Psoas muscle (tissue), 8 donors: ENCODE measurements around the gene ZNF280D. TPM values are rescaled to one million over a fixed set of nuclear protein-coding genes. Genes with fewer than 3 reads are reported as not detected.

Experiments used
- ATAC-seq, 4 donors: fragments of 200-7000 bp; cut with Tn5 transposase; one replicate each; pipeline ENCODE4 v1.9.1; 2020; ENCODE audit warnings: moderate library complexity in 3 of 4, mild to moderate bottlenecking in 2 of 4
- DNase-seq, 2 donors: peaks; one replicate each; pipeline ENCODE4 v3.0.0-alpha.2; 2020
- H3K27ac ChIP-seq: fragments of 200-600 bp; one replicate; pipeline ENCODE4 v1.8.0; 2022
- H3K27me3 ChIP-seq, 3 donors: fragments of 200-600 bp in 1 of 3; one replicate each; pipeline versions ENCODE4 v1.6.1 to v1.8.0; 2013 to 2022; ENCODE audit warnings: low read length in 2 of 3, mild to moderate bottlenecking in 2 of 3, moderate library complexity in 1 of 3; ENCODE audit not compliant: insufficient read depth in 3 of 3
- H3K36me3 ChIP-seq, 2 donors: fragments of 200-600 bp in 1 of 2; one replicate each; pipeline versions ENCODE4 v1.6.1 to v1.8.0; 2013 to 2022; ENCODE audit warnings: low read depth in 1 of 2, mild to moderate bottlenecking in 1 of 2, moderate library complexity in 1 of 2; ENCODE audit not compliant: insufficient read depth in 1 of 2
- H3K4me1 ChIP-seq: fragments of 200-600 bp; one replicate; pipeline ENCODE4 v1.8.0; 2022
- H3K4me3 ChIP-seq: fragments of 200-600 bp; one replicate; pipeline ENCODE4 v1.8.0; 2022; ENCODE audit warnings: mild to moderate bottlenecking
- H3K9me3 ChIP-seq: fragments of 200-600 bp; one replicate; pipeline ENCODE4 v1.8.0; 2022
- WGBS, 3 donors: extraction: QIAGEN DNeasy Blood & Tissue Kit; methylation state at CpG; one replicate each; pipeline versions ENCODE4 v1.1.6 to v1.1.7; 2013; 5-methylcytosine and 5-hydroxymethylcytosine counted together
- intact Hi-C, 2 donors: fragments of 100-400 bp; cut with DNase I; formaldehyde crosslinking; loops; one replicate each; pipeline versions ENCODE4 v1.11.0 to v1.14.2; 2022
- polyA plus RNA-seq, 3 donors: library from polyadenylated mRNA; stranded (reverse); fragments of 200-250 nt; gene quantifications; one replicate each; pipeline ENCODE4 v1.2.3, GENCODE V29; 2013
- total RNA-seq, 4 donors: library from RNA; stranded (reverse); fragmentation: NEBNext Ultra II Directional in 2 of 4; extraction: Animal tissue kit (Norgen Biotek cat#: 25700) in 2 of 4; gene quantifications; one replicate each; pipeline versions ENCODE4 v1.2.1 to v1.2.4, GENCODE V29; 2021 to 2023
- TF ChIP-seq, protein P1 (sequence below): fragments of 200-600 bp; IDR thresholded peaks from one replicate; pipeline ENCODE4 v1.8.0; 2022; ENCODE audit warnings: antibody characterized with exemption
- donor health status: healthy with polysubstance abuse.
- donor health status: DM: no; HTN: no; CAD: no; lungs with moderate emphysema.
- donor health status: Bipolar disorder and iron deficiency.
- donor health status: healthy.
- donor health status: DM: yes; HTN: yes; CAD: no.
- donor health status: DM: no; HTN: no; CAD: no.
- donor health status: DM: no; HTN: no; CAD: no.
- donor health status: DM: yes; HTN: yes; CAD: no.

ZNF280D gene
- total and polyA plus RNA-seq, 7 donors, result 5.3 to 25.3 (median 20.8) TPM

DNA sequence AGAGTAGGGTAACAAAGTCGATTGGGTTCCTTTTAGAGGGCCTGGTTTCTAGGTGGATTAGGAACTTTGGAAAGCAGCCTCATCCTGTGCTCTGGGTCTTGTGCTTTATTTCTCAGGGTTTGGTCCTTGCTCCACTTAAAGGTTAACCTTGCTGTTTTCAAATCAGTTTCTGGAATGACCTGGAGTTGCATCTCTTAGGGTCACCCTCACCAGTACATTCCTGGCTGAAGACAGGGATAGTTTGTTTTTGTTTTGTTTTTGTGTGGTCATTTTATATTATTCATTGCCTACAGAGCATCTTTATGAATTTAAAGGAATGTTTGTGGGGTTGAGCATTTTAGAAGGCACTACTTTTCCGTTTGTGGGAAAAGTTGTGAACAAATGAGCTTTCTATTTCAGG, 45.5 kb upstream of the ZNF280D start:
- Histone ChIP-seq H3K36me3 (no peaks in the 10 kb centered on the region), H3K4me3 (no peak overlapping the region), H3K27me3 (no peaks in the 10 kb centered on the region), H3K4me1 (peaks cover 11% of the 10 kb centered on the region), H3K9me3 (no peaks in the 10 kb centered on the region), H3K27ac (no peak overlapping the region)
- DNase-seq (no peak), ATAC-seq (no peak)
- intact Hi-C loops, result no loop called here
- TF ChIP-seq, protein P1, sequence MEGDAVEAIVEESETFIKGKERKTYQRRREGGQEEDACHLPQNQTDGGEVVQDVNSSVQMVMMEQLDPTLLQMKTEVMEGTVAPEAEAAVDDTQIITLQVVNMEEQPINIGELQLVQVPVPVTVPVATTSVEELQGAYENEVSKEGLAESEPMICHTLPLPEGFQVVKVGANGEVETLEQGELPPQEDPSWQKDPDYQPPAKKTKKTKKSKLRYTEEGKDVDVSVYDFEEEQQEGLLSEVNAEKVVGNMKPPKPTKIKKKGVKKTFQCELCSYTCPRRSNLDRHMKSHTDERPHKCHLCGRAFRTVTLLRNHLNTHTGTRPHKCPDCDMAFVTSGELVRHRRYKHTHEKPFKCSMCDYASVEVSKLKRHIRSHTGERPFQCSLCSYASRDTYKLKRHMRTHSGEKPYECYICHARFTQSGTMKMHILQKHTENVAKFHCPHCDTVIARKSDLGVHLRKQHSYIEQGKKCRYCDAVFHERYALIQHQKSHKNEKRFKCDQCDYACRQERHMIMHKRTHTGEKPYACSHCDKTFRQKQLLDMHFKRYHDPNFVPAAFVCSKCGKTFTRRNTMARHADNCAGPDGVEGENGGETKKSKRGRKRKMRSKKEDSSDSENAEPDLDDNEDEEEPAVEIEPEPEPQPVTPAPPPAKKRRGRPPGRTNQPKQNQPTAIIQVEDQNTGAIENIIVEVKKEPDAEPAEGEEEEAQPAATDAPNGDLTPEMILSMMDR, result no peak
- WGBS, 3 donors, result 81 to 88% (median 81%) methylated on average over 2 of the region's 2 CpGs

DNA sequence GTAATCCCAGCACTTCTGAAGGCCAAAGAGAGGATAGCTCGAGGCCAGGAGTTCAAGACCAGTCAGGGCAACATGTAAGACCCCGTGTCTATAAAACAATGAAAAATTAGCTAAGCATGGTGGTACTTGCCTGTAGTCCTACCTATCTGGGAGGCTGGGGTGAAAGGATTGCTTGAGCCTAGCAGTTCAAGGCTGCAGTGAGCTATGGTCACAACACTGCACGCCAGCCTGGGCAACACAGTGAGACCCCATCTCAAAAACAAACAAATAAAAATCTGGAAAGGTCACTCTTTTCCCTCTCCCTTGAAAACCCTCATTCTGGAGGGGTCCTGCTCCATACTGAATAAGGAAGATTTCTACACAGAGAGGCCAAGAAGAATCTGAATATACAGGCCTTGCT, 43.5 kb upstream of the ZNF280D start:
- Histone ChIP-seq H3K36me3 (no peaks in the 10 kb centered on the region), H3K4me1 (peaks cover 22% of the 10 kb centered on the region), H3K27ac (no peak overlapping the region), H3K9me3 (no peaks in the 10 kb centered on the region), H3K4me3 (no peak overlapping the region), H3K27me3 (no peaks in the 10 kb centered on the region)
- ATAC-seq (no peak), DNase-seq (no peak)
- intact Hi-C loops, result no loop called here
- 91 to 94% (median 93%) methylated on average over 3 of the region's 3 CpGs for WGBS, 3 donors
- TF ChIP-seq, protein P1, result no peak

DNA sequence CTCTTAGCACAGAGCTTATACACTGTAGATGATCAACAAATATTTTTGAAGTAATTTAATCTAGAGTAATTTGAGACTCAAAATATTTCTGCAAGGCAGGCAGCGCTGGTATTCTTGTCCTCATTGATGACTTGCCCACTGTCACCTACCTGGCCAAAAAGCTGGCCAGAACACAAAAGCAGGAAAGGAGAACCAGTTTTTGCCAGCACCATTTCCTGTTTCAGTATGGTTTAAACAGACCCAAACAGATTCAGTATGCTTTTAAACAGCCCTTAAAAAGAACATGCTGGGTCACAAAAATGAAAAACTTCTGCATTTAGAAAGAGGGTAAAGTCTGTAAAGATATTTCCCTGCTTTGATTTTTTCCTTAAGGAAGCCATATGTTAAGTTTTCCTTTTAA, 42.3 kb upstream of the ZNF280D start:
- Histone ChIP-seq H3K27me3 (no peaks in the 10 kb centered on the region), H3K36me3 (no peaks in the 10 kb centered on the region), H3K4me3 (no peak overlapping the region), H3K27ac (no peak overlapping the region), H3K4me1 (peaks cover 22% of the 10 kb centered on the region), H3K9me3 (no peaks in the 10 kb centered on the region)
- TF ChIP-seq, protein P1, result no peak
- 6 to 17% (median 8%) methylated on average over 1 of the region's 1 CpG for WGBS, 3 donors
- no peak for DNase-seq
- intact Hi-C loops, result no loop called here
- ATAC-seq, result no peak

DNA sequence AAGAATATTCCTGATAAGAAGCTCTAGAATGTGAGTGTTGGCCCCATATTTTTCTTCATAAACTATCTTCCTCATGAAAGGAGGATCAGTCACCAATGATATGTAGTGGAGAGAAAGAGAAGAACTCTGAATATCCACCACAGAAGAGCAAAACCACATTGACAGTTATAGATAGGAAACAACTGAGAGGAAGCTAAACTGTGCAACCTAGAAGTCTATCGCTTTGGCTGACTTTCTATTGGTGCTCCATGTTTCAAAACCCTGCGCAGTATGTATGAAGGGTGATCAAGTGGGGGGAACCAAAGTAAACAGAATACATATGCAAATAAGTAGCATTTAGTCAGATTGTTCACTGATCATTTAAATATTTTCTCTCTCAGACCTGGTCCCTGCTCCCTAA, 41.0 kb upstream of the ZNF280D start:
- H3K27me3 ChIP-seq, result no peaks in the 10 kb centered on the region
- no peak for ATAC-seq
- no peaks in the 10 kb centered on the region for H3K9me3 ChIP-seq
- no peak for DNase-seq
- TF ChIP-seq, protein P1, result no peak
- no peaks in the 10 kb centered on the region for H3K36me3 ChIP-seq
- H3K4me3 ChIP-seq, result no peak overlapping the region
- H3K4me1 ChIP-seq, result peaks cover 22% of the 10 kb centered on the region
- no peak overlapping the region for H3K27ac ChIP-seq
- intact Hi-C loops, result no loop called here
- 91 to 95% (median 93%) methylated on average over 2 of the region's 2 CpGs for WGBS, 3 donors

DNA sequence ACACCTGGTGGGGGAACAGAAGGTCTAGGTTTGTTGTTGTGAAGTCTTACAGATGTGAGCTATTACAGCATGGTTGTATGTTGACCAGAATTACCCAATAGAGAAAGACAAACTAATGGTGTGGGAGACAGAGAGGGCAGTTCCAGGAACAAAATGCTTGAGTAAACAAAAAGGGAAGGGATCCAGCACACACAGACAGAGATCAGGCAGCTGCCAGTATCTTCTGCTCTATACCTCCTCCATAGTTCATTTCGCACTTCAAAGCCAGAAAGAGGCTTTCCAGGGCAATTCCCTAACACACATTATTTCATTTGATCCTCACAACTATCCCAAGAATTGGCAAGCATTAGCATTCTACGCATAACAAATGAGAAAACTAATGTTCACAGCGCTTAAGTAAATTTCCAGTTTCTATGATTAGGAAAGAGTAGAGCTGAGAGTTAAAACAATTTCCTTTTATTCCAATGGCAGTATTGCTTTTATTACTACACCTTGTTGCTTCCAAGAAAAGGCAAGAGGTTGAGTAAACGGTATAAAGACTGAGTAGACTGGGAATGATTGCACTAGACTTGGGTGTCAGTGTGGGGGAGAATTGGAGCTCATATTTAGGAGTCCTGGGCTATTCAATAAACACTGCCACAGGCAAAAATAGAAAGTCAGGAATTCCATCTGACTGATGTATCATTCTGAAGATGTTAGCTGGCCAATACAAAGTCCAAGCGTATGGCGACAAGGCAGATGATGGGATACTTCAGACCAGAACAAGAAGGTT, 39.7 kb upstream of the ZNF280D start:
- ATAC-seq, result peak; percentile 54 to 79 (median 60)

More for the DNA sequence above, 39.7 kb upstream of the ZNF280D start:
- Histone ChIP-seq H3K27ac (peak overlapping the region; percentile 39), H3K4me1 (peaks cover 22% of the 10 kb centered on the region), H3K9me3 (no peaks in the 10 kb centered on the region), H3K27me3 (no peaks in the 10 kb centered on the region), H3K4me3 (no peak overlapping the region), H3K36me3 (no peaks in the 10 kb centered on the region)
- 49 to 63% (median 62%) methylated on average over 6 of the region's 6 CpGs for WGBS, 3 donors
- intact Hi-C loops, result no loop called here
- no peak for DNase-seq
- TF ChIP-seq, protein P1, result no peak
